GM18505 (cell line): ENCODE results near the gene PCDH17.

Experiments
- ATAC-seq: cut with Tn5 transposase; IDR thresholded peaks from one replicate; pipeline ENCODE4 v1.9.1; 2021; ENCODE audit not compliant: unreplicated experiment
- POLR2A ChIP-seq: IDR thresholded peaks from 4 replicates; pipeline ENCODE4 v1.6.1; 2011; ENCODE audit warnings: borderline replicate concordance; ENCODE audit not compliant: insufficient read depth, insufficient read length; ENCODE audit errors: extremely low read depth

PCDH17 gene, protein sequence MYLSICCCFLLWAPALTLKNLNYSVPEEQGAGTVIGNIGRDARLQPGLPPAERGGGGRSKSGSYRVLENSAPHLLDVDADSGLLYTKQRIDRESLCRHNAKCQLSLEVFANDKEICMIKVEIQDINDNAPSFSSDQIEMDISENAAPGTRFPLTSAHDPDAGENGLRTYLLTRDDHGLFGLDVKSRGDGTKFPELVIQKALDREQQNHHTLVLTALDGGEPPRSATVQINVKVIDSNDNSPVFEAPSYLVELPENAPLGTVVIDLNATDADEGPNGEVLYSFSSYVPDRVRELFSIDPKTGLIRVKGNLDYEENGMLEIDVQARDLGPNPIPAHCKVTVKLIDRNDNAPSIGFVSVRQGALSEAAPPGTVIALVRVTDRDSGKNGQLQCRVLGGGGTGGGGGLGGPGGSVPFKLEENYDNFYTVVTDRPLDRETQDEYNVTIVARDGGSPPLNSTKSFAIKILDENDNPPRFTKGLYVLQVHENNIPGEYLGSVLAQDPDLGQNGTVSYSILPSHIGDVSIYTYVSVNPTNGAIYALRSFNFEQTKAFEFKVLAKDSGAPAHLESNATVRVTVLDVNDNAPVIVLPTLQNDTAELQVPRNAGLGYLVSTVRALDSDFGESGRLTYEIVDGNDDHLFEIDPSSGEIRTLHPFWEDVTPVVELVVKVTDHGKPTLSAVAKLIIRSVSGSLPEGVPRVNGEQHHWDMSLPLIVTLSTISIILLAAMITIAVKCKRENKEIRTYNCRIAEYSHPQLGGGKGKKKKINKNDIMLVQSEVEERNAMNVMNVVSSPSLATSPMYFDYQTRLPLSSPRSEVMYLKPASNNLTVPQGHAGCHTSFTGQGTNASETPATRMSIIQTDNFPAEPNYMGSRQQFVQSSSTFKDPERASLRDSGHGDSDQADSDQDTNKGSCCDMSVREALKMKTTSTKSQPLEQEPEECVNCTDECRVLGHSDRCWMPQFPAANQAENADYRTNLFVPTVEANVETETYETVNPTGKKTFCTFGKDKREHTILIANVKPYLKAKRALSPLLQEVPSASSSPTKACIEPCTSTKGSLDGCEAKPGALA (N-terminal part only)

DNA sequence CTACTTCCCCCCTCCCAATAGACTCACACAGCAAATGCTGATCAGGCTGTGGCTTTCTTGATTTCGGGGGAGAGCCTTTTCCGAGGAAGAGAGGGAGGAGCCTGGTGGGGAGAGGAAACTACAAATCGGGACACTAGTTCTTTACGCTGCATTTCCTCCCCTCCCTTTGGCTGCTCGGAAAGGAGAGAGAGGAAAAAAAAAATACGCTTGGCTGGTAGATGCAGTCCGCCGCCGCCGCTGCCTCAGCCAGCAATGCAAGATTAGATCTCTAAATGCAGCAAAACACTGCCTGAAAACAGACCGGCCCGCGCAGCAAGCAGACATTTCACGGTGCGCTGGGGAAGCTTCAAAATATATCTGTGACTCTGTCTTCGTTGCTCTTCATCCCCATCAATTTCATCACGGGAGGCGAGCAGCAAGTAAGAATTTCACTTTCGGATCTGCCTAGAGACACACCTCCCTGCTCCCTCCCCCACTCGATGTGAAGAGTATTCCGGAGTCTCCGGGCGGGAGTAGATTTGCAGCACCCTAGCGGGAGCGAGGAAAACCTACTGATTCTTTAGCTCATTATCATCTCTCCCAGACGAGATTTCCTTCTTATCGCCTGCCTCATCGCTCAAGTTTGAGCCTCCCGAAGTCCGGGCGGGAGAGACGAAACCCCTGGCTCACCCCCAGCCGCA, at the start of gene PCDH17:
Gene PCDH17, plus strand, starts transcription at position 149 of the 680 bp plus-strand sequence. CDS start 803 bp downstream, outside the sequence.
- no peak for TF ChIP-seq POLR2A
- ATAC-seq = no peak

DNA sequence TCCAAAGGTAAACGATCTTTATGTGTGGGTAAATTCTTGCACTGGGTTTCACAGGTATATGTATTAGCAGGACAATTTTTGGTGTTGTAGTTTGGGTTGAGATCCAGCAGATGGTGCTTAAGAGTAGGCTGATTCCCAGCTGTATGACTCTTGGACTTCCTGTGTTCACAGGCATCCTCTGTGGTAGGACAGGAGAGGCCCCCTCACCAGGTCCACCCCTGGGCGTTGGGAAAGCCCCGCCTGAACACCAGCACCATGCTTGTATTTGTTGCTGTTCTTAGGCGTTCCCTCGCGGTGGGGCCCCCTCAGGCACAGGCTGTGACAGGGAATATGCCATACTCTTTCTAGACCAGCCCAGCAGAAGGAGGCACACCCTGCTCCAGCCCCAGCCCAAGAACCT, 49.5 kb upstream of the PCDH17 start:
- ATAC-seq = no peak
- no peak for TF ChIP-seq POLR2A

DNA sequence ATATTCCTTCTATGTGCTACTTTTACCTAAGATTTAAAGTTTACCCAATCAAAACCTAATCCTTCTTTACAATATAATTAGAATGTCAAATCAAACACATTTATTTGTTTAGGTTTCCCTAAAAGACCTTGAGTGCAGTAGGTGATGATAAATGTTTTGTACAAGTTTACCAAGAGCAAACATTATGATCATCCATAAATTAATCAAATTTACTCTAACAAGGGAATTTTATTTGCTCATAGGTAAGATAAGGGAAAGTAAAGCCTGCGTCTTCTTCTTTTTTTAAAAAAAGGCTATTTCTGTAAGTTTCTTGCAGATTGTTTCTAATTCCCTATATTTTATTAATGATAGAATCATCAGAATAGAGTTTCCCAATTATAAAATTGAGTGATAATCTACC, 48.0 kb upstream of the PCDH17 start:
- ATAC-seq = no peak
- TF ChIP-seq POLR2A = no peak

DNA sequence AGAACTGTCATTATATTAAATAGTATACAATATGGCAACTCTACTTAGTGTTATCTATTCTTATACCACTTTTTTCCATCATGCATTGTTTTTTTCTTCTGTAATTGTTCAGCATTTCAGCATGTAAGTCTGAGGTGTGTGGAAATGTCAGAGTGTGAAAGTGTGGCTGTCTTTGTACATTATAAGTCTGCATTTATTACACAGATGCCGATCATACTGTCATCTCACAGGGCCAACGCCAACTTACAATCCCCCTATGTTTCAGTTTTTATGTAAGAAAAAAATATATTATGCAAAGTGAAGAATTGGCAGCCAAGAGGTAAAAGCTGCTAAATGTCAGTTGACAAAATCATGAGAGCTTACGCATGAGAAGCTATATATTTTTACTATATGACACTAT, 42.9 kb upstream of the PCDH17 start:
- TF ChIP-seq POLR2A = no peak
- ATAC-seq = no peak

DNA sequence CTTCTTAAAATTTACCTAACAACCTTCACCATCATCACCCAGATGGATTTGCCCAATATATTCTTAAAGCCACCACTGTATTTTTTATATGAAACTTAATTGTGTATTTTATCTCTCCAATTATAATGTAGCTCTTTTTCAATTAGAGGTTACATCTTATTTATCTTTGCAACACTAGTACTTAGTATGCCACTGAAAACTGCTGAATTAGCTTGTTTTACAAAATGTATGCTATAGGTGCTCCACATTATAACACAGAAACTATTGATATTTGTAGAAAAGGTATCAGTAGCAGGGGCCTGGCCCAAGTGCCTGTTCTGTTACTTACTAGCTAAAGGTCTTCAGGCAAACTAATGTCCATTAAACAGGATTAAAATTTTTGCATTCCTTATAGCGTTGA, 35.8 kb upstream of the PCDH17 start:
- ATAC-seq = no peak
- no peak for TF ChIP-seq POLR2A

DNA sequence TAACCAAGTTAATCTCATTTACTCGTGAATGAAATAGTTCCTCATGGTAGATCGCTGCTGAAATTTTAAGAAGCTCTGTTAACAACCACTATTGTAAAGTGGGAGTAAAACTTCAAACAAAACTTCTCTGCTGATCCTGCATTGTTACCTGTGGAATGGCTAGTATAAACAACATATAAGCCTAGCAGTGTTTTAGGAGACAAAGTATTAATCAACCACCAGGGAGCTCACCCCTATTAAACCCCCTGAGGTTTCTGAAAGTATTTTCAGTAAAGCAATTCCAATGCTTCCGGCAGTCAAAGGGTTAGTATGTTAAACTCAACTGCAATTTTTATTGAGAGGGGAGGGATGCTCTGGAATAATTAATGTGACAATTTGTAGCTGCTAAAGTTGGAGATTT, 30.0 kb upstream of the PCDH17 start:
- TF ChIP-seq POLR2A = no peak
- ATAC-seq = no peak

DNA sequence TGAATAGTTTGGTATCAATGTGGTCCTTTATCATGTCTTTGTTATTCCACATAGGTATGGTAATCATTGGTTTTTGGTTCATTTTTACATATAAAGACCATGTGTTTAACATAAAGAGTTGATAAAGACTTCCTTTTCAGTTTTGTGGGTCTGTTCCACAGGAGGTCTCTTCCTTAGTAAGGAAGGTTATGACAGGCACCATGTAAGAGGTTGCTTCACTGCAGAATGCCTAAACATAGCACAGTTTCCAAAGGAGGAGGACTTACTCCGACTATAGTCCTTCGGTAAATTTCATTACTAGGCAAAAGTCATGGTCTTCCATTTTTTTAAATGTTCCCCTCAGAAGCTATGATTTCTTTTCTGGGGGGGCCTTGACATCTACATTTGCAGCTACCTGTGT, 27.1 kb upstream of the PCDH17 start:
- TF ChIP-seq POLR2A = no peak
- ATAC-seq = no peak

DNA sequence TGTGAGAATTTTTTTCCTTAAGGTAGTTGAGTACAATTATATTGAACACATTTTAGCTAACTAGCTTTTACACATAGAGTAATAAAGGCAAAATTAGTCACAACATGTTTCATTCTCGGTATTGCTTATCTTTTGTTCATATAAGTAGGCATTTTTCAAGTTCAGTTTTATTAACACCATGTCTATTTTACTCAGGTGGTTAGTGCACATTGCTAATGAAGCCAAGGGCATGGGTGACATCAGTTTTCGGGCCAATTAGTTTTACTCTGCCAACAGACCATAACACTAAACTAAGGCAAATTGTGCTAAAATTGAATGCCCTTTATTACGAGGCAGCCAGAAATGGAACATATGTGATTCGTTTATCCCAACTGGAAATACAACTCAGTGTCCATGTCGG, 19.6 kb upstream of the PCDH17 start:
- TF ChIP-seq POLR2A = no peak
- no peak for ATAC-seq

DNA sequence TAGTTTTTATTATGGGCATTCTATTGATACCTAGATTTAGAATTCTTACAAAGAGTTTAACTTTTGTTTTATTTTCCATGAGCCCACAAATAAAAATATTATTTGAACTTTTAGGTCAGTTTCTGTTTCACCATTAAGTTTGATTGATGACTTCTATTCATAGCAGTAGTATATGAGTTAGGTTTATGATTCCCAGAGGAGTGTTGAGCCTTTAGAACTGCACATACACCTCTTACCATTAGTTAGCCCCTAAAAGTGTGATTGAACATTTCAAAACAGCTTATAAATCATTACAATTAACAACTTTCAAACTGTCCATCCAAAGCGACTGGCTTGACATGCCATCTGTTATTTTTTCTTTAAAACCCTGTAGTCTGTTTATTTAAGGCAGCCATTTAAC, 19.0 kb upstream of the PCDH17 start:
- no peak for ATAC-seq
- TF ChIP-seq POLR2A = no peak

DNA sequence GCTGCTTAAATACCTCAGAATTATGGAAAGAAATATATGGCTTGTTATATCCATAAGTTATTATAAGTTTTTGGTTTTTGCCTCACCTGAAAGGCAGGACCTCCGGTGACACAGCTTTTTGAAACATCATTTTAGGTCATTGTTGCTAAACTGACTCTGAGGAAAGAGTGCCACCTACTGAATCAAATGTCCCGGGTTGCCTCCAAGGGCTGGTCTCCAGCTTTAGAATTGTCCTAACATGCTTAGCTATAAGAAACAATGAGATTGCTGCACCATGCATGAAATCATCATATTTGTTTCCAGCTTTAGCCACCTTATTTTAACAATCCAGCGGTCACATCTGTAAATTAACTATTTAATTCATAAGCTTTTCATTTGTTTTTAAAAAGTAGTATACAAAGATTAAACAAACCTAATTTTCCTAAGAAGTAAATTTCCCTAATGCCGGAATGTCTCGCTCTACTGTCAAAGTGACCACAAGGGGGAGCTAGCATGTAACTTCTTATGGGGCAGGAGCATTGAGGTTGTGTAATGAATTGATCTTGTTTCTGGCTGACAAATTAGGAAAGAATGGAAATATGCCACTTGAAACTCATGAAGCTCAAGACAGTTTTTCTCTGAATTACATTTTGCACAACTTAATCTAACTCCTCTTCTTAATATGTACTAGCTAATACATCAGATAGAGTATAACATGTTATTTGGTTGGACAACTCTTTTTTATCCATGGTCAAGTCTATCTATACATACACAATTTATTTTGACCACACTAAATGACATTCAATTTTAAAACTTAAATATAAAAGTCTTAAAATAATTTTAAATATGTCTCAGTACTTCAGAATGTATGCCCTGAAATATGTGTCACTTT, 6.7 kb upstream of the PCDH17 start:
- TF ChIP-seq POLR2A = no peak
- ATAC-seq = peak; percentile 57

DNA sequence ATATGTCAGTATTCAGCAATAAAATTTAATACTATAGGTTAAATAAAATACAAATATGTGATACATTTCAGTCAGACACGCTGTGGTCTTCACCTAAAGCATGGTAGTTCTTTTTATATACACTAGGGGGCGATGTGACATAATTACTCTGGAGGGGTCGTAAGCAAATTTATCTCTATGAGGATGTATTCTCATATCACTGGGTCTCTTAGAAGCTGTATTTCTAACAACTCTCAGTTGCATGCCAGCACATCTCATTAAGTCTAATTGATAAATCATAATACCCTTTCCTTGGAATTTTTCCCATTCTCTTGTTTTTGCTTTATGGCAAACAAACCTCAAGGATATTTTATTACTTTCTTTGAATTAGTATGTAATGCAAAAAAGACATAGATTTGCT, 3.9 kb upstream of the PCDH17 start:
- no peak for TF ChIP-seq POLR2A
- no peak for ATAC-seq

DNA sequence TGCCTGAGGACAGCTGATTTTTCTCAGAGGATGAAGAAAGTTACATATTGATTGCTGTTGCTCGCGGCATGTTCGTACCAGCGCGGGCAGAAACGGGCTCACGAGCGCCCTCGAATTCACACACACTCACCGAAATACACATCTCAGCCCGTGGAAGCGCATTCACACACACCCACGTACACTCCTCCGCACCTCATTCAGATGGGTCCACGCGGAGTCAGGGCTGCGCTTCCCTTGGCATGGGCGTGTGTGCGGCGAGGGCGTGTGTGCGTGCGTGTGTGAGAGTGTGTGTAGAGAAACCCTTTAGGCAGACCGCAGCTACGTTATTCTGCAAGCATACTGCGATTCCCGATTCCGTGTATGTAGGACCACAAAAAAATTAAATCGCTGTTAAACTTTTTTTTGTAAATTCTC, 2.1 kb upstream of the PCDH17 start:
- no peak for TF ChIP-seq POLR2A
- no peak for ATAC-seq
